DOHH2 (cell line): ENCODE results near the gene PNMA8C.

ENCODE experiments used
- H3F3A ChIP-seq: fragments of 200-600 bp; sonication (generic), shearing (Covaris generic); 2 replicates; pipeline ENCODE4 v1.6.0; 2016; ENCODE audit warnings: antibody characterized with exemption, mild to moderate bottlenecking; ENCODE audit not compliant: control insufficient read depth, insufficient read depth
- H3K27ac ChIP-seq: fragments of 200-600 bp; sonication (generic); 2 replicates; pipeline ENCODE4 v1.5.1; 2014; ENCODE audit warnings: low read depth, mild to moderate bottlenecking, low read length, moderate library complexity
- H3K27me3 ChIP-seq: fragments of 200-600 bp; sonication (generic); 2 replicates; pipeline ENCODE4 v1.6.1; 2014; ENCODE audit warnings: mild to moderate bottlenecking, low read length, mixed read lengths; ENCODE audit not compliant: control insufficient read depth
- H3K36me3 ChIP-seq: fragments of 200-600 bp; sonication (generic); 2 replicates; pipeline ENCODE4 v1.6.1; 2014; ENCODE audit warnings: mild to moderate bottlenecking, low read length, moderate library complexity, mixed read lengths; ENCODE audit not compliant: control insufficient read depth
- H3K4me1 ChIP-seq: fragments of 200-600 bp; sonication (generic); 2 replicates; pipeline ENCODE4 v1.6.1; 2014; ENCODE audit warnings: mild to moderate bottlenecking, low read length, mixed read lengths; ENCODE audit not compliant: control insufficient read depth
- H3K4me2 ChIP-seq: fragments of 200-600 bp; sonication (generic); 2 replicates; pipeline ENCODE4 v1.6.0; 2014; ENCODE audit warnings: mild to moderate bottlenecking, low read length, moderate library complexity
- H3K4me3 ChIP-seq: fragments of 200-600 bp; sonication (generic); 2 replicates; pipeline ENCODE4 v1.5.1; 2014; ENCODE audit warnings: mild to moderate bottlenecking, low read length, mixed read lengths
- H3K79me2 ChIP-seq: fragments of 200-600 bp; sonication (generic); 2 replicates; pipeline ENCODE4 v1.6.1; 2014; ENCODE audit warnings: mild to moderate bottlenecking, low read length, mixed read lengths; ENCODE audit not compliant: control insufficient read depth
- H3K9me2 ChIP-seq: fragments of 200-600 bp; sonication (generic); replicated peaks from 2 replicates; pipeline ENCODE4 v1.6.1; 2014; ENCODE audit warnings: mild to moderate bottlenecking, low read length, mixed read lengths; ENCODE audit not compliant: control insufficient read depth
- H3K9me3 ChIP-seq: fragments of 200-600 bp; sonication (generic); 2 replicates; pipeline ENCODE4 v1.6.1; 2014; ENCODE audit warnings: antibody characterized with exemption, low read length, mixed read lengths; ENCODE audit not compliant: control insufficient read depth, insufficient read depth
- H4K20me1 ChIP-seq: fragments of 200-600 bp; sonication (generic); 2 replicates; pipeline ENCODE4 v1.6.0; 2014; ENCODE audit warnings: low read depth, mild to moderate bottlenecking, antibody characterized with exemption, low read length, moderate library complexity; ENCODE audit not compliant: control insufficient read depth, insufficient read depth
- EZH2phosphoT487 ChIP-seq: fragments of 200-600 bp; sonication (generic); IDR thresholded peaks from 2 replicates; pipeline ENCODE4 v1.6.1; 2017; ENCODE audit warnings: borderline replicate concordance, mild to moderate bottlenecking, antibody characterized with exemption, low read length, moderate library complexity, mixed read lengths
- TF ChIP-seq, protein P1 (sequence below): fragments of 200-600 bp; sonication (generic); IDR thresholded peaks from one replicate; pipeline ENCODE4 v1.5.1; 2014; ENCODE audit warnings: antibody characterized with exemption, mild to moderate bottlenecking, low read depth, low read length; ENCODE audit not compliant: poor library complexity, severe bottlenecking

The PNMA8C gene

GRCh38 chr19:46463516-46463915 is 34.8 kb upstream of the PNMA8C start:
- no peaks in the 10 kb centered on the region for H3K9me2 ChIP-seq
- no peaks in the 10 kb centered on the region for H3K79me2 ChIP-seq
- H3K9me3 ChIP-seq, result no peaks in the 10 kb centered on the region
- no peak for TF ChIP-seq EZH2phosphoT487
- TF ChIP-seq, protein P1, sequence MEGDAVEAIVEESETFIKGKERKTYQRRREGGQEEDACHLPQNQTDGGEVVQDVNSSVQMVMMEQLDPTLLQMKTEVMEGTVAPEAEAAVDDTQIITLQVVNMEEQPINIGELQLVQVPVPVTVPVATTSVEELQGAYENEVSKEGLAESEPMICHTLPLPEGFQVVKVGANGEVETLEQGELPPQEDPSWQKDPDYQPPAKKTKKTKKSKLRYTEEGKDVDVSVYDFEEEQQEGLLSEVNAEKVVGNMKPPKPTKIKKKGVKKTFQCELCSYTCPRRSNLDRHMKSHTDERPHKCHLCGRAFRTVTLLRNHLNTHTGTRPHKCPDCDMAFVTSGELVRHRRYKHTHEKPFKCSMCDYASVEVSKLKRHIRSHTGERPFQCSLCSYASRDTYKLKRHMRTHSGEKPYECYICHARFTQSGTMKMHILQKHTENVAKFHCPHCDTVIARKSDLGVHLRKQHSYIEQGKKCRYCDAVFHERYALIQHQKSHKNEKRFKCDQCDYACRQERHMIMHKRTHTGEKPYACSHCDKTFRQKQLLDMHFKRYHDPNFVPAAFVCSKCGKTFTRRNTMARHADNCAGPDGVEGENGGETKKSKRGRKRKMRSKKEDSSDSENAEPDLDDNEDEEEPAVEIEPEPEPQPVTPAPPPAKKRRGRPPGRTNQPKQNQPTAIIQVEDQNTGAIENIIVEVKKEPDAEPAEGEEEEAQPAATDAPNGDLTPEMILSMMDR, result no peak
- H3K4me3 ChIP-seq, result no peak overlapping the region
- H4K20me1 ChIP-seq, result no peaks in the 10 kb centered on the region
- no peaks in the 10 kb centered on the region for H3F3A ChIP-seq
- H3K27me3 ChIP-seq, result peaks cover 19% of the 10 kb centered on the region
- no peak overlapping the region for H3K4me2 ChIP-seq
- no peak overlapping the region for H3K27ac ChIP-seq
- no peaks in the 10 kb centered on the region for H3K36me3 ChIP-seq
- H3K4me1 ChIP-seq, result peaks cover 7% of the 10 kb centered on the region; the same call in 1 of the 2 replicates

DNA sequence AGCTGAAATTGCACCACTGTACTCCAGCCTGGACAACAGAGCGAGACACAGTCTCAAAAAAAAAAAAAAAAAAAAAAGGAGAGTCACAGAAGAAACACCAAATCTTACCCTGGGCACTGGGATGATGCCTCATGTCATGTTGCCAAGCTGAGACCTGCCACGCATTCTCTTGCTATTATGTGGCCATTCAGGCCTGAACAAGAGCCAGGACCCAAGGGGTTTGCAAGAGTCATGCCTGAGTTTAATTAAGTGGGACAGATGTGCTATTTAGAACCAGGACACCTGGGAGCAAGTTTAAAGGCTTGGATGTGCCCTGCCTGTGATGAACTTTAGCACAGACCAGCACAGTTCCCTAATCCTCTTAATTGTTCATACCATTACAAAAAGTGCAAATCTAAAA is 32.8 kb upstream of the PNMA8C start:
- Histone ChIP-seq H3K9me2 (no peaks in the 10 kb centered on the region), H3K27ac (no peak overlapping the region), H3K4me1 (peaks cover 6% of the 10 kb centered on the region; the same call in 1 of the 2 replicates), H3F3A (no peaks in the 10 kb centered on the region), H3K4me2 (no peak overlapping the region), H3K36me3 (no peaks in the 10 kb centered on the region), H3K9me3 (no peaks in the 10 kb centered on the region), H3K27me3 (peaks cover 14% of the 10 kb centered on the region), H3K4me3 (no peak overlapping the region), H3K79me2 (no peaks in the 10 kb centered on the region), H4K20me1 (no peaks in the 10 kb centered on the region)
- TF ChIP-seq EZH2phosphoT487, result no peak
- TF ChIP-seq, protein P1, result no peak

- no peak overlapping the region for H3K27ac ChIP-seq
- no peaks in the 10 kb centered on the region for H4K20me1 ChIP-seq
- H3K36me3 ChIP-seq, result no peaks in the 10 kb centered on the region
- H3F3A ChIP-seq, result no peaks in the 10 kb centered on the region
- H3K4me3 ChIP-seq, result no peak overlapping the region
- H3K9me3 ChIP-seq, result no peaks in the 10 kb centered on the region
- H3K27me3 ChIP-seq, result peaks cover 8% of the 10 kb centered on the region
- no peak overlapping the region for H3K4me2 ChIP-seq
- peaks cover 3% of the 10 kb centered on the region; the same call in 1 of the 2 replicates for H3K4me1 ChIP-seq
- no peaks in the 10 kb centered on the region for H3K79me2 ChIP-seq
- TF ChIP-seq, protein P1, result no peak
- no peak for TF ChIP-seq EZH2phosphoT487
- no peaks in the 10 kb centered on the region for H3K9me2 ChIP-seq
Observed at GRCh38 chr19:46460981-46461380, 32.2 kb upstream of the PNMA8C start.

- Histone ChIP-seq H3K27ac (no peak overlapping the region), H3F3A (no peaks in the 10 kb centered on the region), H3K9me3 (no peaks in the 10 kb centered on the region), H3K4me1 (peaks cover 3% of the 10 kb centered on the region; the same call in 1 of the 2 replicates), H3K36me3 (no peaks in the 10 kb centered on the region), H3K4me2 (no peak overlapping the region), H3K9me2 (no peaks in the 10 kb centered on the region), H4K20me1 (no peaks in the 10 kb centered on the region), H3K27me3 (peaks cover 8% of the 10 kb centered on the region), H3K79me2 (no peaks in the 10 kb centered on the region), H3K4me3 (no peak overlapping the region)
- TF ChIP-seq EZH2phosphoT487, result no peak
- TF ChIP-seq, protein P1, result no peak
Observed at GRCh38 chr19:46460055-46460454, 31.3 kb upstream of the PNMA8C start.
